Measurements from ENCODE around the gene PPFIBP1. TPM values are rescaled to one million over a fixed set of nuclear protein-coding genes. Genes with fewer than 3 reads are reported as not detected.
A peak's percentile ranks its signal among the peaks of the same experiment; 100 is the strongest.

PPFIBP1 gene
- total RNA-seq, 1 donor from 2014 or later, result 184 TPM

- no peak overlapping the region for H3K27ac Mint-ChIP-seq (ENCODE audit: unreplicated experiment)
- no peaks in the 10 kb centered on the region for H3K9me3 Mint-ChIP-seq (ENCODE audit: unreplicated experiment)
- H3K27me3 Mint-ChIP-seq (ENCODE audit: unreplicated experiment), result peaks cover 1% of the 10 kb centered on the region
- H3K4me1 Mint-ChIP-seq (ENCODE audit: unreplicated experiment), result no peaks in the 10 kb centered on the region
- DNase-seq (ENCODE audit: low spot score), result no peak
- TF ChIP-seq CTCF (IDR thresholded peaks at IDR 0.05; ENCODE audit: unreplicated experiment), result no peak
- peaks cover 11% of the 10 kb centered on the region for H3K36me3 Mint-ChIP-seq (ENCODE audit: low read depth, unreplicated experiment)
- H3K4me3 Mint-ChIP-seq (ENCODE audit: unreplicated experiment), result no peak overlapping the region
Measured at GRCh38 chr12:27606986-27607385, 83.0 kb downstream of the PPFIBP1 start.

- no peaks in the 10 kb centered on the region for H3K9me3 Mint-ChIP-seq (ENCODE audit: unreplicated experiment)
- peaks cover 13% of the 10 kb centered on the region for H3K36me3 Mint-ChIP-seq (ENCODE audit: low read depth, unreplicated experiment)
Measured at GRCh38 chr12:27607591-27607990, 83.6 kb downstream of the PPFIBP1 start.

GRCh38 chr12:27608890-27609289 is 84.9 kb downstream of the PPFIBP1 start:
- no peak for DNase-seq (ENCODE audit: low spot score)
- Mint-ChIP-seq H3K4me1 (ENCODE audit: unreplicated experiment) (peaks cover 2% of the 10 kb centered on the region), H3K36me3 (ENCODE audit: low read depth, unreplicated experiment) (peaks cover 13% of the 10 kb centered on the region), H3K4me3 (ENCODE audit: unreplicated experiment) (no peak overlapping the region), H3K9me3 (ENCODE audit: unreplicated experiment) (no peaks in the 10 kb centered on the region), H3K27me3 (ENCODE audit: unreplicated experiment) (no peaks in the 10 kb centered on the region), H3K27ac (ENCODE audit: unreplicated experiment) (peak overlapping the region; percentile 39)
- no peak for TF ChIP-seq CTCF (IDR thresholded peaks at IDR 0.05; ENCODE audit: unreplicated experiment)

More at GRCh38 chr12:27607591-27607990, 83.6 kb downstream of the PPFIBP1 start:
- H3K4me3 Mint-ChIP-seq (ENCODE audit: unreplicated experiment), result no peak overlapping the region
- no peak for DNase-seq (ENCODE audit: low spot score)
- no peak for TF ChIP-seq CTCF (IDR thresholded peaks at IDR 0.05; ENCODE audit: unreplicated experiment)
- peaks cover 1% of the 10 kb centered on the region for H3K27me3 Mint-ChIP-seq (ENCODE audit: unreplicated experiment)
- no peak overlapping the region for H3K27ac Mint-ChIP-seq (ENCODE audit: unreplicated experiment)
- no peaks in the 10 kb centered on the region for H3K4me1 Mint-ChIP-seq (ENCODE audit: unreplicated experiment)

GRCh38 chr12:27610374-27610773 is 86.4 kb downstream of the PPFIBP1 start:
- Mint-ChIP-seq H3K36me3 (ENCODE audit: low read depth, unreplicated experiment) (peaks cover 13% of the 10 kb centered on the region), H3K27me3 (ENCODE audit: unreplicated experiment) (no peaks in the 10 kb centered on the region), H3K9me3 (ENCODE audit: unreplicated experiment) (no peaks in the 10 kb centered on the region), H3K4me3 (ENCODE audit: unreplicated experiment) (no peak overlapping the region), H3K27ac (ENCODE audit: unreplicated experiment) (no peak overlapping the region), H3K4me1 (ENCODE audit: unreplicated experiment) (peaks cover 3% of the 10 kb centered on the region)
- no peak for DNase-seq (ENCODE audit: low spot score)
- no peak for TF ChIP-seq CTCF (IDR thresholded peaks at IDR 0.05; ENCODE audit: unreplicated experiment)

- H3K9me3 Mint-ChIP-seq (ENCODE audit: unreplicated experiment), result no peaks in the 10 kb centered on the region
- peaks cover 1% of the 10 kb centered on the region for H3K27me3 Mint-ChIP-seq (ENCODE audit: unreplicated experiment)
- DNase-seq (ENCODE audit: low spot score), result no peak
- H3K36me3 Mint-ChIP-seq (ENCODE audit: low read depth, unreplicated experiment), result peaks cover 17% of the 10 kb centered on the region
- peaks cover 21% of the 10 kb centered on the region for H3K4me1 Mint-ChIP-seq (ENCODE audit: unreplicated experiment)
- no peak overlapping the region for H3K4me3 Mint-ChIP-seq (ENCODE audit: unreplicated experiment)
- no peak for TF ChIP-seq CTCF (IDR thresholded peaks at IDR 0.05; ENCODE audit: unreplicated experiment)
- no peak overlapping the region for H3K27ac Mint-ChIP-seq (ENCODE audit: unreplicated experiment)
Measured at GRCh38 chr12:27614386-27614785, 90.4 kb downstream of the PPFIBP1 start.
